Vagina (tissue), 2 donors: ENCODE data around the gene SUMO3. TPM values are rescaled to one million over a fixed set of nuclear protein-coding genes. Genes with fewer than 3 reads are reported as not detected.

Experiments
- DNase-seq, 2 donors: peaks; one replicate each; pipeline ENCODE4 v3.0.0-alpha.2; 2017; ENCODE audit errors: extremely low spot score in 2 of 2
- H3K27ac ChIP-seq: fragments of 200-600 bp; sonication (generic); one replicate; pipeline ENCODE4 v1.5.1; 2019
- H3K27me3 ChIP-seq: fragments of 200-600 bp; sonication (generic); one replicate; pipeline ENCODE4 v1.5.1; 2019
- H3K36me3 ChIP-seq, 2 donors: fragments of 200-600 bp; sonication (generic); one replicate each; pipeline ENCODE4 v1.5.1; 2017 to 2019
- H3K4me1 ChIP-seq: fragments of 200-600 bp; sonication (generic); one replicate; pipeline ENCODE4 v1.5.1; 2019
- H3K4me3 ChIP-seq, 2 donors: fragments of 200-600 bp; sonication (generic); 1 replicate in 1 of 2; 2 replicates in 1 of 2; pipeline ENCODE4 v1.5.1; 2016 to 2019
- H3K9me3 ChIP-seq: fragments of 200-600 bp; sonication (generic); one replicate; pipeline ENCODE4 v1.5.1; 2019
- CTCF ChIP-seq, 3 experiments: fragments of 450-650 bp in 2 of 3; fragments of 200-600 bp in 1 of 3; sonication (generic) in 1 of 3; IDR thresholded peaks; one replicate each; pipeline ENCODE4 v1.5.1; 2017 to 2019; ENCODE audit warnings: antibody characterized with exemption in 3 of 3, mild to moderate bottlenecking in 2 of 3, moderate library complexity in 2 of 3
- POLR2A ChIP-seq, 2 donors: fragments of 450-650 bp; IDR thresholded peaks; one replicate each; pipeline ENCODE4 v1.6.1; 2017; ENCODE audit warnings: antibody characterized with exemption in 2 of 2, mild to moderate bottlenecking in 2 of 2, moderate library complexity in 2 of 2
- POLR2AphosphoS5 ChIP-seq, 2 donors: sonication (generic); formaldehyde crosslinking; IDR thresholded peaks; one replicate each; pipeline ENCODE4 v1.9.0; 2017; ENCODE audit warnings: antibody characterized with exemption in 2 of 2, mild to moderate bottlenecking in 2 of 2, low read depth in 1 of 2; ENCODE audit not compliant: insufficient read depth in 1 of 2
- intact Hi-C: fragments of 100-400 bp; cut with DNase I; formaldehyde crosslinking; loops from one replicate; pipeline ENCODE4 v1.15.1; 2023
- total RNA-seq: library from RNA; depleted of rRNA; stranded (reverse); fragments of >200 nt; gene quantifications from one replicate; pipeline ENCODE4 v1.2.3, GENCODE V29; 2016

SUMO3 gene
- total RNA-seq, 1 donor from 2014 or later: 70.0 TPM

GRCh38 chr21:44844256-44844655 lies 26.4 kb upstream of the SUMO3 start:
- H3K27me3 ChIP-seq: no peaks in the 10 kb centered on the region
- no peak overlapping the region for H3K4me3 ChIP-seq
- H3K4me1 ChIP-seq: peaks cover 22% of the 10 kb centered on the region
- peaks cover 0 to 9% of the 10 kb centered on the region in 2 donors for H3K36me3 ChIP-seq
- H3K27ac ChIP-seq: no peak overlapping the region
- intact Hi-C loops: no loop called here
- DNase-seq: no peak
- H3K9me3 ChIP-seq: no peaks in the 10 kb centered on the region
- TF ChIP-seq POLR2AphosphoS5 (IDR thresholded peaks at IDR 0.05; ENCODE audit: insufficient read depth in 1 of 2, low read depth in 1 of 2): no peak
- no peak for TF ChIP-seq POLR2A (IDR thresholded peaks at IDR 0.05)
- TF ChIP-seq CTCF (IDR thresholded peaks at IDR 0.05): no peak

- Histone ChIP-seq H3K9me3 (no peaks in the 10 kb centered on the region), H3K4me3 (no peak overlapping the region), H3K36me3 (no peaks in the 10 kb centered on the region), H3K27ac (no peak overlapping the region), H3K27me3 (no peaks in the 10 kb centered on the region), H3K4me1 (peaks cover 22% of the 10 kb centered on the region)
- intact Hi-C loops: no loop called here
- DNase-seq: no peak
- no peak for TF ChIP-seq CTCF (IDR thresholded peaks at IDR 0.05)
- no peak for TF ChIP-seq POLR2A (IDR thresholded peaks at IDR 0.05)
- no peak for TF ChIP-seq POLR2AphosphoS5 (IDR thresholded peaks at IDR 0.05; ENCODE audit: insufficient read depth in 1 of 2, low read depth in 1 of 2)
These were observed 25.0 kb upstream of the SUMO3 start for GRCh38 chr21:44842721-44843445.

- H3K4me1 ChIP-seq: peaks cover 20% of the 10 kb centered on the region
- TF ChIP-seq POLR2AphosphoS5 (IDR thresholded peaks at IDR 0.05; ENCODE audit: insufficient read depth in 1 of 2, low read depth in 1 of 2): no peak
- no peak for TF ChIP-seq POLR2A (IDR thresholded peaks at IDR 0.05)
- TF ChIP-seq CTCF (IDR thresholded peaks at IDR 0.05): no peak
- H3K9me3 ChIP-seq: no peaks in the 10 kb centered on the region
- no peak overlapping the region for H3K4me3 ChIP-seq
- no peaks in the 10 kb centered on the region for H3K36me3 ChIP-seq
- DNase-seq: no peak
- intact Hi-C loops: no loop called here
- no peaks in the 10 kb centered on the region for H3K27me3 ChIP-seq
- no peak overlapping the region for H3K27ac ChIP-seq
These were observed 24.2 kb upstream of the SUMO3 start for GRCh38 chr21:44842087-44842486.

GRCh38 chr21:44840771-44841170 lies 22.9 kb upstream of the SUMO3 start:
- no peak for DNase-seq
- intact Hi-C loops: no loop called here

More at GRCh38 chr21:44840771-44841170, 22.9 kb upstream of the SUMO3 start:
- Histone ChIP-seq H3K27ac (no peak overlapping the region), H3K9me3 (no peaks in the 10 kb centered on the region), H3K27me3 (no peaks in the 10 kb centered on the region), H3K4me1 (peaks cover 14% of the 10 kb centered on the region), H3K36me3 (no peaks in the 10 kb centered on the region), H3K4me3 (no peak overlapping the region)
- TF ChIP-seq POLR2A (IDR thresholded peaks at IDR 0.05): no peak
- TF ChIP-seq CTCF (IDR thresholded peaks at IDR 0.05): no peak
- TF ChIP-seq POLR2AphosphoS5 (IDR thresholded peaks at IDR 0.05; ENCODE audit: insufficient read depth in 1 of 2, low read depth in 1 of 2): no peak
